ENCODE data around the gene GFOD1.

- no peak for TF ChIP-seq POLR2A (IDR thresholded peaks at IDR 0.05; ENCODE audit: low read depth, low read length)
- TF ChIP-seq POLR2AphosphoS5 (IDR thresholded peaks at IDR 0.05; ENCODE audit: low read depth, low read length) = no peak
These were observed 40.8 kb upstream of the GFOD1 start for GRCh38 chr6:13528232-13528631.

Measured in GM12892 (cell line).